Measurements from ENCODE around the gene PTH.

The PTH gene

GRCh38 chr11:13448876-13449275 is 46.9 kb downstream of the PTH start:
- Histone ChIP-seq H3K36me3 (ENCODE audit: control insufficient read depth in 1 of 2, insufficient read depth in 2 of 2, low read length in 2 of 2) (no peaks in the 10 kb centered on the region), H3K27ac (ENCODE audit: low read length) (peak overlapping the region; percentile 13), H3K9me3 (ENCODE audit: control insufficient read depth in 1 of 2, low read length in 2 of 2) (no peaks in the 10 kb centered on the region), H3K4me1 (ENCODE audit: control insufficient read depth in 1 of 2, insufficient read depth in 2 of 2, low read length in 2 of 2) (peaks cover 0 to 4% of the 10 kb centered on the region in 2 donors), H3K4me3 (ENCODE audit: low read depth in 1 of 2, low read length in 2 of 2) (no peak overlapping the region), H3K27me3 (ENCODE audit: low read depth, low read length) (no peaks in the 10 kb centered on the region)

- Histone ChIP-seq H3K27ac (ENCODE audit: low read length) (no peak overlapping the region), H3K9me3 (ENCODE audit: control insufficient read depth in 1 of 2, low read length in 2 of 2) (no peaks in the 10 kb centered on the region), H3K4me3 (ENCODE audit: low read depth in 1 of 2, low read length in 2 of 2) (no peak overlapping the region), H3K4me1 (ENCODE audit: control insufficient read depth in 1 of 2, insufficient read depth in 2 of 2, low read length in 2 of 2) (peaks cover 0 to 4% of the 10 kb centered on the region in 2 donors), H3K27me3 (ENCODE audit: low read depth, low read length) (no peaks in the 10 kb centered on the region), H3K36me3 (ENCODE audit: control insufficient read depth in 1 of 2, insufficient read depth in 2 of 2, low read length in 2 of 2) (no peaks in the 10 kb centered on the region)
Measured at GRCh38 chr11:13446444-13446843, 49.4 kb downstream of the PTH start.

DNA sequence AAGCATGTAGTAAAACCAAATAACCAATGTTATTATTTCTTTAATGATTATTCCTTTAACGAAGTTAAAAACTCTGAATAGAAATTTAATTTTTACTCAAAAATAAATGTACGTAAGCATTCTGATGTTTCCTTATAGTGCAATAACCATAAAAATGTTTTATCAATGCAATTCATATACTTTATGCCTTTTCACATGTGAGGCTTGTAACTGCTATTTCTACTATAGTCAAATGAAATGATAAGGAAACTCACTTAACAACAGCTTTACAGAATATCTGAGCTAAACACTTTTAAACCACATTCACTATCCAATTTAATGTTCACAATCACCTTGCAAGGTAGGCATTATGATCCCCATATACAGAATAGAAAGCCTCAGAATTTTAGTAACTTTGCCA is 50.2 kb downstream of the PTH start:
- H3K9me3 ChIP-seq (ENCODE audit: control insufficient read depth in 1 of 2, low read length in 2 of 2) = no peaks in the 10 kb centered on the region
- H3K27ac ChIP-seq (ENCODE audit: low read length) = no peak overlapping the region
- peaks cover 0 to 4% of the 10 kb centered on the region in 2 donors for H3K4me1 ChIP-seq (ENCODE audit: control insufficient read depth in 1 of 2, insufficient read depth in 2 of 2, low read length in 2 of 2)
- H3K27me3 ChIP-seq (ENCODE audit: low read depth, low read length) = no peaks in the 10 kb centered on the region
- H3K36me3 ChIP-seq (ENCODE audit: control insufficient read depth in 1 of 2, insufficient read depth in 2 of 2, low read length in 2 of 2) = no peaks in the 10 kb centered on the region
- H3K4me3 ChIP-seq (ENCODE audit: low read depth in 1 of 2, low read length in 2 of 2) = no peak overlapping the region
